ENCODE data around the gene SLC52A3.
"Not testable (repeated sequence)": the region's sequence is repeated elsewhere in the genome, so short reads cannot be mapped to it uniquely, and the experiment has no call there.

The SLC52A3 gene

DNA sequence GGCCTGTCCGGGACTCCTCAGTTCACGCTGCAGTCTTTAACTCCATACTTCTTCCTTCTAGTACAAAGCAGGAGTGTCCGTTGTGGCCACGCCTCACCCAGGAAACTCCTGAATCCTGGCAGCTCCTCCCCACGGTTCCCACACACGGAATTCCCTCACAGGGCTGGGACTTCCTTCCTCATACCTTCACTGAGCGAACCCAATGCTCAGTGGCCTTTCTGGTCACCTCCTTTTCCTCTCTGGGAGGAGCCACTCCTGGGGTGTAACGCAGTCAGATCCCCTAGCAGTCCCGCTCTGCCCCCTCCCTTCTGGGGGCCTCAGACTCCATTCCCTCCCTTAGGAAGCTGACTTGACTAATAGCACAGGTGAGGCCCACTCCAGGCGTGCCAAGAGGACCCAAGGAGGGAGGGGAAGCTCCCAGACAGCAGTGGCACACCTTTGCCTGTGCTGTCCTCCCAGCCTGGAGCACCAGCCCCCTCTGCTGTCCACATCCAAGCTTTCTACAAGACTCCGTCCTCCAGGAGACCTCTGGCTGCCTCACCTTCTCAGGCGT lies at the start of gene SLC52A3:
SLC52A3 (minus strand) TSS at position 75 of the 553 bp plus-strand sequence. CDS start 2,726 bp downstream, outside the sequence.
- no peak for DNase-seq (ENCODE audit: low read depth in 2 of 3, low spot score in 2 of 3)

- DNase-seq (ENCODE audit: low read depth in 2 of 3, low spot score in 2 of 3) = peak in 2 of 3 experiments; percentile 11 to 35
These were observed 47.8 kb upstream of the SLC52A3 start for GRCh38 chr20:815914-816606.

- no peak for DNase-seq (ENCODE audit: low read depth in 2 of 3, low spot score in 2 of 3)
These were observed 46.9 kb upstream of the SLC52A3 start for GRCh38 chr20:815226-815625.

GRCh38 chr20:813390-813789 lies 45.1 kb upstream of the SLC52A3 start:
- no peak for DNase-seq (ENCODE audit: low read depth in 2 of 3, low spot score in 2 of 3)

DNA sequence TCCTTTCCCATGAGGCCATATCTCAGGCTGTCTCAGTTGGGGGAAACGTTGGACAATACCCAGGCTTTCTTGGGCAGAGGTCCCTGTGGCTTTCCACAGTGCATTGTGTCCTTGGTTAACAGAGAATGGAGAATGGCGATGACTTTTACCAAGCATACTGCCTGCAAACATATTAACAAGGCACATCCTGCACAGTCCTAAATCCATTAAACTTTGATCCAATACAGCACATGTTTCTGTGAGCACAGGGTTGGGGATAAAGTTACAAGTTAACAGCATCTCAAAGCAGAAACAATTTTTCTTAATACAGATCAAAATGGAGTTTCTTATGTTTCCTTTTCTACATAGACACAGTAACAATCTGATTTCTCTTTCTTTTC lies 44.1 kb upstream of the SLC52A3 start:
- not testable (repeated sequence) for DNase-seq (ENCODE audit: low read depth in 2 of 3, low spot score in 2 of 3)

- not testable (repeated sequence) for DNase-seq (ENCODE audit: low read depth in 2 of 3, low spot score in 2 of 3)
These were observed 43.6 kb upstream of the SLC52A3 start for GRCh38 chr20:811776-812434.

GRCh38 chr20:805713-806112 lies 37.4 kb upstream of the SLC52A3 start:
- DNase-seq (ENCODE audit: low read depth in 2 of 3, low spot score in 2 of 3) = no peak

GRCh38 chr20:801678-802077 lies 33.4 kb upstream of the SLC52A3 start:
- no peak for DNase-seq (ENCODE audit: low read depth in 2 of 3, low spot score in 2 of 3)

GRCh38 chr20:800026-800425 lies 31.7 kb upstream of the SLC52A3 start:
- not testable (repeated sequence) for DNase-seq (ENCODE audit: low read depth in 2 of 3, low spot score in 2 of 3)

DNA sequence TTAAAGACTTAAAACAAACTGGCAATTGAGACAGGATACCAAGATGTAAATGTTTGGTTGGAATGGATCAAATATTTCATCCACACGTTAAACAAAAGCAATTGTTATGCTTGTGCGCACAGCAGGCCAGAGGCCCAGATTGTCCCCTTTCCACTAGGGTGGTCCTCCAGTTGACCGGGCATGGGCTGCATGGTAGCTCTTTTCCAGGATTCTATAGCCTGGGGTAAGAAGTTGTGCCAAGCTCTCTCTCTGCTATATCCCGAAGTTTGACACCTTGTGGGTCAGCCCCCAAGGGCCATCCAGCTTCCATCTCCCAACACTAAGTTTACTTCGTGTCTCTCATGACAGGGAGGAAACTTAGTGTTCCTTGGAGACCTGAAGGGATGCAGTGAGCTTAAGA lies 30.4 kb upstream of the SLC52A3 start:
- DNase-seq (ENCODE audit: low read depth in 2 of 3, low spot score in 2 of 3) = not testable (repeated sequence)

DNA sequence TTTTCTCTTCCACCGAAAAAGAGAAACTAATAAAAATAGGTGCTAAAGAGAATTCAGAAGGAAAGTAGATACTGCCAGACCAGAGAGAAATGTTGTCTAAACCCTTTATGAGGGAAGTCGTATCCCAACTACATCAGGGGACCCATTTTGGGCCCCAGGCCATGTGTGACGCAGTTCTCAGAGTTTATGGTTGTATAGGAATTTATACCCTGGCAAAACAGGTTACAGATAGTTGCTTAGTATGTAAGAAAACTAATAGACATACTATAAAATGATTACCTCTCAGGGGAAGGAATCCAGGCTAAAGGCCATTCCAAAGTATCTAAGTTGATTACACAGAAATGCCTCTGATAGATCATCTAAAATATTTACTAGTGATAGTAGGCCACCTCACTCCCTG lies 28.6 kb upstream of the SLC52A3 start:
- DNase-seq (ENCODE audit: low read depth in 2 of 3, low spot score in 2 of 3) = no peak

DNA sequence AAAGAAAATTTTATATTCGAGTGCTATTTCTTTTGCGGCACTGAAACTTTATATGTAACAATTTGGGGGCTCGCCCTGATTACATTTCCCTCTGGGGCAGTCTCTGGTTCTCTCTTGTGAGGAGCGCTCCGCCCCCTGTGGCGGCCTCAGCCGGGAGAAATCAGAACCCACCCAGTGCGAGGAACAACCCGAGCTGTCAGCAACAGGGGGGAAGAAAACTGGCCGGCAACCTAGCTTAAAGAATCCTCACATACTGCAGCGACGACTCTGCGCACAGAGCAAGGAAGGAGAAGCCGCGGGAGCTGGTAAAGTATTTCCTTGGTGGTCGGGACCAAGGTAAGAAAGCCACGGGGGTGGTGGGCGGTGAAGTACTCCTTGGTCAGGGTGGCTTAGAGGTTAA lies 23.9 kb upstream of the SLC52A3 start:
- no peak for DNase-seq (ENCODE audit: low read depth in 2 of 3, low spot score in 2 of 3)

DNA sequence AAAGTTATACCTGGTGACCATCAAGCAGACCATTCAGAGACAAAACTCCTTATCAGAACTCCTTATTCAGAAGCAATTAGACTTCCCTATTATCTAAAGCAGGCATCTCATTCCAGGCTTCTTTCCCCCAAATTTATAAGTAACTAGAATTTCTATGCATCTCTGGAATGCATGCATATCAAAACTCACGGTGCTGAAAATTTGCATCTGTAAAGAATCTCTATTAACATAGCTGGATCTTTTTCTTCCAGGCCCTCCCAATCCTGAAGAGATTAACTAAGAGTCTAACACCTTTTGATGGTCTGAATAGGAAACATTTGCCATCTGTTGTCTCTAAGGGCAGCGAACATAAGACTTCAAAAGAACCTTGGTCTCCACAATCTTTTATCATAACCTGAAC lies 22.8 kb upstream of the SLC52A3 start:
- no peak for DNase-seq (ENCODE audit: low read depth in 2 of 3, low spot score in 2 of 3)

- DNase-seq (ENCODE audit: low read depth in 2 of 3, low spot score in 2 of 3) = no peak
These were observed 19.5 kb upstream of the SLC52A3 start for GRCh38 chr20:787825-788224.

DNA sequence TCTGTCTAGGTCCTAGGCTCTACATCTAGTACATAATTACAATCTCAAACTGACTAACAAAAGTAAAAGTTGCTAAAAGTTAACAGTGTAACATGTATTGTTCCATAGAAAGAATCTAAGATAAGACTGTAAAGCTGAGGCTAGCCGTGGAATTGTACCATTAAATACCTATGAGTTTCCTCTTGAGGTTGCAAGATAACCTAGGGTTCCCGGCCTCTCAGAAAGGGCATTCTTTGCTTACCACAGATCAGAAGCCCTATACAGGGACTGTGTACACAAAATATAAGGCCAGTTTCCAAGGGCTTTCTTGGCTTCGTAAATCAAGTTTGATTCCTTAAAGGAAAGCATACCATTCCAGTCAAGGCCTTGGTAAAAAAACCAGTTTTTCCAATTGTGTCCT lies 11.5 kb upstream of the SLC52A3 start:
- no peak for DNase-seq (ENCODE audit: low read depth in 2 of 3, low spot score in 2 of 3)

DNA sequence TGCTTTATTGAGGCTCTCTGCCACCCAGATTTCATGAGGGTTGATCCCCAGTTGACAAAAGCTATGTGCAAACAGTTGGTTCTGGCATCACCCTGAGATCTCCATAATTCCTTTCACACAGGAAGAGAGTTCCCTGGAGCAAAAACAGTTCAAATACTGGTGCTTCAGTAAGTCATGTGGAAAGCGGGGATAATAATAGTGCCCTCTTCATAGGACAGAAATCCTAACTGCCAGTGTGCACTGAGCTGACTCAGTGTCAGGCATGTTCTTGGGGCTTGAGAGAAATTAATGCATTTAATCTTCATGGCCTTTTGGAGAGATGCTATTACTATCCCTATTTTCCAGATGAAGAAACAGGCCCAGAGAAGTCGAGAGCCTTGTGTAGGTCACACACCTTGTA lies 7.9 kb upstream of the SLC52A3 start:
- DNase-seq (ENCODE audit: low read depth in 2 of 3, low spot score in 2 of 3) = no peak

GRCh38 chr20:775679-776135 lies 7.4 kb upstream of the SLC52A3 start:
- no peak for DNase-seq (ENCODE audit: low read depth in 2 of 3, low spot score in 2 of 3)

DNA sequence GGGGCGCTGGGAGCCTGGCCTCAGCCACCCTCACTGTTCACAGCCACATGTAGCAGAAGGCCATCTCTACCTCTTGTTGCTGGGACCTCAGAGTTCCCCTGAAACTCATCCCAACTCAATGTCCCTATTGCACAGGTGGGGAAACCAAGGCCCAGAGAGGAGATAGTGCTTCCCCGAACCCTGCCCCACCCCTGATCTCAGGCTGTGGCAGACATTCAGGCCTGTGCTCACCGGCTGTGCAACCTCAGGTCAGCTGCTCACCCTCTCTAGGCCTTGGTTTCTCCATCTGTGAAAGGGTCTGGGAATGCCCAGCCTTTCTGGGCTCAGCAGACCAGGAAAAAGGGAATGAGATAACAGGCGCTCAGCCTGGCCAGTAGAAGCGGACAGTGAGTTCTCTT lies 6.4 kb upstream of the SLC52A3 start:
- no peak for DNase-seq (ENCODE audit: low read depth in 2 of 3, low spot score in 2 of 3)

GRCh38 chr20:774016-774659 lies 5.8 kb upstream of the SLC52A3 start:
- DNase-seq (ENCODE audit: low read depth in 2 of 3, low spot score in 2 of 3) = no peak

DNA sequence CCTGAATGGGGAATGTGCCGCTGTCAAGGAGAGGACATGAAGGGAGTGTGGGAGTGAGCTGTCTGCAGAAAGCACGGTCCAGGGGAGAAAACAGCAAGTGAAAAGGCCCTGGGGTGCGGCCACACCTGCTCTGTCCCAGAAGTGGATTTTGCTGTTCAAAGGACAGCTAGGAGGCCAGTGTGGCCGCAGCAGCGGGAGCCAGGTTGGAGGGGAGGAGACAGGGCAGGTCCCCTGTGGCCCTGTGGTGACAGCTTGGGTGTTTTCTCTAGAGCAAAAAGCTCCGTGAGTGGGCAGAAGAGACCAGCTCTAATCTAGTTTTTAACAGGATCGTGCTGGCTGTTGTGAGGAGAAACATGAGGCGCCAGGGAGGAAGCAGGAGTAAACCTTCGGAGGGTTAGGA lies 4.5 kb upstream of the SLC52A3 start:
- no peak for DNase-seq (ENCODE audit: low read depth in 2 of 3, low spot score in 2 of 3)

DNA sequence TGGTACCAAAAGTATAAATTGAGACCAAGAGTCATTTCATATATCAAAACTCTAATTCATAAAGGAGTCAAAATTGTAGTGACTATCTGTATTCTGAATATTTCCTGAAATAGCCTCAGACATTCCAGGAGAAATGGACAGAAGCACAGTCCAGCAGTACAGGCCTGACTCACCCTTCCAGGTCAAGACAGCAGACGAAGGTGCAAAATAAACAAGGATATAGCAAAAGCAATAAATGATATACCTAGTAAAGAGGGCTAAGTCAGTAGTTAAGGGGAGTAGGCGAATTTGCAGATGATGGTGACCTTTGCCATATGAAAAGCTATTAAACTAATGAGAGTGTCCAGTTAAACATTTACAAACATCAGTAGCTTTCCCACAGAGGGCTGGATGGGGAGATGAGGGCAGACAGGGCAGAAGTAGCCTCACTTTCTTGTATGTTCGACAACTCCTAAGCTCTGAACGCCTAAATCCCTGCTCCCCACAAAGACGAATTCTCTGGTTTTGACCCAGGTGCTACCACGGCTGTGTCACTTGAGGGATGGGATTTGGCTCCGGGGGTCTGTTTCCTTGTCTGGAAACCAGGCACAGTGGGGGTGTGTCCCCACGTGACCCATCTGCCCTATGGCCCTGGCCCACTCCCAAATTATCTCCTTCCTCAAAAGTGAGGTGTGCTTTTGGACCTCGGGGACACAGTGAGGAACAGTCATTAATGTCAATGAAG lies 3.6 kb upstream of the SLC52A3 start:
- no peak for DNase-seq (ENCODE audit: low read depth in 2 of 3, low spot score in 2 of 3)
